ENCODE data around the gene ABLIM1.

DNA sequence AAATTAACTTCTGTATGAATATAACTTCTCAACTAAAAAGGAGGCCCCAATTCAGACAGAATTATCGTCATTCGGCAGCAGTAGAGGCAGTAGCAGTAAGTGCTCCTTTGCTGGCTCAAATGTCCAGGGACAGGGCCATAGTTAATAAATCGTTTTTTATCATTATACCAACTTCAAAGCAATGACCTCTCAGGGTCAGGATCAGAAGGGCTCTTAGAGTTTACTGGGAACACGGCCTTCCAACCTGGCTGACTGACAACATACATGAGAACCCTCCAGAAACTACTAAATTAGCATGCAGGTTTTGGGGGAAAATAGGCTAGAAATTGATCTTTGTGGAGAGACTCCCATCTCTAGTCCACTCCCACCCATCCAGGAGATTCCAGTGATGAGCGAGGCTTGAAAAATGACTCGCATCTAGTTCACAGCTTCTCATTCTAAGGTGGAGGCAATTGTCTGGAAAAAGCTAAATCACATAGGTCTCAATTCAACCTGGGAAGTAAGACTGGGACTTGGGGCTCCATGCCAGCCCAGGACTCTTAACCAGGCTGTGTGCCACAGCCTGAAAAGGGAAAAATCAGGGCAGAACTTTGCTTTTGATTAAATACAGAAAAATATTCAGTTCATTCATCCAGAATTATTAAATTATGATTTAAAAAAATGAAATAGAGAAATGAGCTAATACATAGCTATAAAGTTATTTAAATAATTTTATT lies 84.6 kb downstream of the ABLIM1 start:
- TF ChIP-seq, protein P1, sequence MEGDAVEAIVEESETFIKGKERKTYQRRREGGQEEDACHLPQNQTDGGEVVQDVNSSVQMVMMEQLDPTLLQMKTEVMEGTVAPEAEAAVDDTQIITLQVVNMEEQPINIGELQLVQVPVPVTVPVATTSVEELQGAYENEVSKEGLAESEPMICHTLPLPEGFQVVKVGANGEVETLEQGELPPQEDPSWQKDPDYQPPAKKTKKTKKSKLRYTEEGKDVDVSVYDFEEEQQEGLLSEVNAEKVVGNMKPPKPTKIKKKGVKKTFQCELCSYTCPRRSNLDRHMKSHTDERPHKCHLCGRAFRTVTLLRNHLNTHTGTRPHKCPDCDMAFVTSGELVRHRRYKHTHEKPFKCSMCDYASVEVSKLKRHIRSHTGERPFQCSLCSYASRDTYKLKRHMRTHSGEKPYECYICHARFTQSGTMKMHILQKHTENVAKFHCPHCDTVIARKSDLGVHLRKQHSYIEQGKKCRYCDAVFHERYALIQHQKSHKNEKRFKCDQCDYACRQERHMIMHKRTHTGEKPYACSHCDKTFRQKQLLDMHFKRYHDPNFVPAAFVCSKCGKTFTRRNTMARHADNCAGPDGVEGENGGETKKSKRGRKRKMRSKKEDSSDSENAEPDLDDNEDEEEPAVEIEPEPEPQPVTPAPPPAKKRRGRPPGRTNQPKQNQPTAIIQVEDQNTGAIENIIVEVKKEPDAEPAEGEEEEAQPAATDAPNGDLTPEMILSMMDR (IDR thresholded peaks at IDR 0.05) = no peak
- no peak for TF ChIP-seq POLR2A (IDR thresholded peaks at IDR 0.05)
